Hindlimb muscle (tissue), 1 donor: ENCODE results near the gene POP7. TPM values are rescaled to one million over a fixed set of nuclear protein-coding genes. Genes with fewer than 3 reads are reported as not detected.
A peak's percentile ranks its signal among the peaks of the same experiment; 100 is the strongest.
"Not testable (repeated sequence)": the region's sequence is repeated elsewhere in the genome, so short reads cannot be mapped to it uniquely, and the experiment has no call there.

Experiments
- DNase-seq: peaks from one replicate; pipeline ENCODE4 v3.0.0-alpha.2; 2013
- polyA plus RNA-seq: library from polyadenylated mRNA; unstranded; fragments of 120-200 nt; gene quantifications from one replicate; pipeline ENCODE4 v1.2.1, GENCODE V29; 2013; ENCODE audit not compliant: insufficient read length

Gene POP7
- polyA plus RNA-seq, 1 donor, result 21.4 TPM

GRCh38 chr7:100692578-100692961 is 13.4 kb upstream of the POP7 start:
- DNase-seq, result no peak

- no peak for DNase-seq
These were observed 12.4 kb upstream of the POP7 start for GRCh38 chr7:100693312-100694097.

- peak; percentile 71 for DNase-seq
These were observed 11.7 kb upstream of the POP7 start, which contains the start of gene GIGYF1 for GRCh38 chr7:100694098-100694745. Gene GIGYF1, minus strand, starts transcription at chr7:100694250. Its CDS starts 6,012 bp downstream, at chr7:100688238.

- no peak for DNase-seq
These were observed 9.8 kb upstream of the POP7 start for GRCh38 chr7:100696123-100696521.

GRCh38 chr7:100699018-100699417 is 6.9 kb upstream of the POP7 start:
- DNase-seq, result no peak

GRCh38 chr7:100701089-100701488 is 4.8 kb upstream of the POP7 start:
- not testable (repeated sequence) for DNase-seq

- peak; percentile 88 for DNase-seq
These were observed 585 bp upstream of the POP7 start for GRCh38 chr7:100705320-100705752.

- no peak for DNase-seq
These were observed 871 bp downstream of the POP7 start for GRCh38 chr7:100706672-100707311.

- DNase-seq, result no peak
These were observed 2.5 kb downstream of the POP7 start for GRCh38 chr7:100708395-100708794.

GRCh38 chr7:100710452-100710851 is 4.5 kb downstream of the POP7 start:
- no peak for DNase-seq

- DNase-seq, result no peak
These were observed 5.4 kb downstream of the POP7 start for GRCh38 chr7:100711369-100711768.

GRCh38 chr7:100714725-100715124 is 8.8 kb downstream of the POP7 start:
- DNase-seq, result no peak

- DNase-seq, result not testable (repeated sequence)
These were observed 11.2 kb downstream of the POP7 start for GRCh38 chr7:100717073-100717472.

GRCh38 chr7:100719523-100720278 is 13.8 kb downstream of the POP7 start:
- DNase-seq, result no peak

- no peak for DNase-seq
These were observed 14.4 kb downstream of the POP7 start, which contains the start of gene EPO for GRCh38 chr7:100720279-100720670. Gene EPO, plus strand, starts transcription at chr7:100720468. Its CDS starts 513 bp downstream, at chr7:100720981.

GRCh38 chr7:100720671-100721504 is 15.0 kb downstream of the POP7 start:
- DNase-seq, result no peak

GRCh38 chr7:100721505-100721812 is 15.5 kb downstream of the POP7 start:
- no peak for DNase-seq

GRCh38 chr7:100722480-100723212 is 16.7 kb downstream of the POP7 start:
- no peak for DNase-seq

- DNase-seq, result no peak
These were observed 17.9 kb downstream of the POP7 start for GRCh38 chr7:100723732-100724275.

- DNase-seq, result not testable (repeated sequence)
These were observed 18.4 kb downstream of the POP7 start for GRCh38 chr7:100724364-100724763.
